Lower leg skin (tissue), 4 donors: ENCODE data around the gene CCDC8. TPM values are rescaled to one million over a fixed set of nuclear protein-coding genes. Genes with fewer than 3 reads are reported as not detected.

Experiments used
- DNase-seq, 2 donors: peaks; one replicate each; pipeline ENCODE4 v3.0.0-alpha.2; 2019; ENCODE audit warnings: low spot score in 2 of 2
- H3K4me3 ChIP-seq: fragments of 200-600 bp; sonication (generic); 2 replicates; pipeline ENCODE4 v1.5.1; 2017; ENCODE audit warnings: mild to moderate bottlenecking, low read depth; ENCODE audit not compliant: poor library complexity, severe bottlenecking
- CTCF ChIP-seq, 3 donors: fragments of 450-650 bp; IDR thresholded peaks; one replicate each; pipeline ENCODE4 v1.5.1; 2016; ENCODE audit warnings: antibody characterized with exemption in 3 of 3, mild to moderate bottlenecking in 3 of 3, moderate library complexity in 2 of 3
- POLR2A ChIP-seq, 2 donors: fragments of 450-650 bp; IDR thresholded peaks; one replicate each; pipeline ENCODE4 v1.6.1; 2016 to 2017; ENCODE audit warnings: antibody characterized with exemption in 2 of 2, mild to moderate bottlenecking in 1 of 2, moderate library complexity in 1 of 2
- WGBS, 2 donors: methylation state at CpG; one replicate each; pipeline ENCODE4 v1.1.5; 2018; 5-methylcytosine and 5-hydroxymethylcytosine counted together
- intact Hi-C: fragments of 100-400 bp; cut with DNase I; formaldehyde crosslinking; loops from one replicate; pipeline ENCODE4 v1.15.0; 2023; ENCODE audit warnings: low total_unique reads
- total RNA-seq, 4 donors: library from RNA; depleted of rRNA; stranded (reverse); fragments of >200 nt; gene quantifications; one replicate each; pipeline ENCODE4 v1.1.0, GENCODE V29; 2016

Gene CCDC8
- total RNA-seq, 4 donors from 2014 or later = 1.1 to 11.5 (median 4.2) TPM

GRCh38 chr19:46361915-46362314, 51.4 kb downstream of the CCDC8 start:
- intact Hi-C loops = no loop called here
- 67 to 74% methylated on average over 2 of the region's 2 CpGs for WGBS, 2 donors
- no peak for DNase-seq

More at GRCh38 chr19:46361915-46362314, 51.4 kb downstream of the CCDC8 start:
- TF ChIP-seq POLR2A (IDR thresholded peaks at IDR 0.05) = no peak
- TF ChIP-seq CTCF (IDR thresholded peaks at IDR 0.05) = no peak
- no peak overlapping the region for H3K4me3 ChIP-seq

Other genes starting within 250 kb of the CCDC8 start
- under 1 TPM in 2 of 4 donors, not detected in 2; 0.55 to 0.88 TPM for gene IGFL1, start 183.8 kb downstream of the CCDC8 start, total RNA-seq
- gene HIF3A, start 116.5 kb downstream of the CCDC8 start, total RNA-seq = 10 to 100 TPM in 3 of 4 donors, 1 to 10 TPM in 1; 7.7 to 28.3 (median 16.6) TPM
- gene PPP5C, start 66.5 kb downstream of the CCDC8 start, total RNA-seq = 10 to 100 TPM; 32.0 to 63.1 (median 48.4) TPM
- not detected for gene PNMA8C, start 15.4 kb upstream of the CCDC8 start, total RNA-seq
- 1 to 10 TPM in 3 of 4 donors, under 1 TPM in 1; 0.30 to 4.0 (median 2.7) TPM for gene PNMA8A, start 58.0 kb upstream of the CCDC8 start, total RNA-seq
- gene PNMA8B, start 82.3 kb upstream of the CCDC8 start, total RNA-seq = 1 to 10 TPM; 2.0 to 5.8 (median 2.8) TPM
- 10 to 100 TPM; 54.6 to 72.8 (median 63.1) TPM for gene CALM3, start 187.8 kb upstream of the CCDC8 start, total RNA-seq
- gene PTGIR, start 211.5 kb upstream of the CCDC8 start, total RNA-seq = 1 to 10 TPM in 2 of 4 donors, under 1 TPM in 2; 0.51 to 3.6 (median 2.1) TPM
- gene GNG8, start 222.6 kb upstream of the CCDC8 start, total RNA-seq = not detected
- 1 to 10 TPM; 1.3 to 4.1 (median 2.6) TPM for gene DACT3, start 247.6 kb upstream of the CCDC8 start, total RNA-seq